ENCODE measurements around the gene CCNY.
"Not testable (repeated sequence)": the region's sequence is repeated elsewhere in the genome, so short reads cannot be mapped to it uniquely, and the experiment has no call there.

CCNY gene

DNA sequence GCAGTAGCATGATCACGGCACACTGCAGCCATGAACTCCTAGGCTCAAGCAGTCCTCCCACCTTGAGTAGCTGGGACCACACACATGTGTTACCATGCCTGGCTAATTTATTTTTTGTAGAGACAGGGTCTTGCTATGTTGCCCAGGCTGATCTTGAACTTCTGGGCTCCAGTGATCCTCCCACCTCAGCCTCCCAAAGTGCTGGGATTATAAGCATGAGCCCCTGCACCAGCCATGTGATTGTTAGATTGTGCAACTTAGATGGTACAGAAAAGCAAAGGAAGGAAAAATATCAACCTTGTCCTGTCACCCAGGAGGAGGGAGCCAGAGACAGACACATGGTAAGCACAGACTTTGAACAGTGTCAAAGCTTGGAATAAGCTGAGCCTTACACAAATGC is 73.5 kb downstream of the CCNY start:
- DNase-seq, result no peak

DNA sequence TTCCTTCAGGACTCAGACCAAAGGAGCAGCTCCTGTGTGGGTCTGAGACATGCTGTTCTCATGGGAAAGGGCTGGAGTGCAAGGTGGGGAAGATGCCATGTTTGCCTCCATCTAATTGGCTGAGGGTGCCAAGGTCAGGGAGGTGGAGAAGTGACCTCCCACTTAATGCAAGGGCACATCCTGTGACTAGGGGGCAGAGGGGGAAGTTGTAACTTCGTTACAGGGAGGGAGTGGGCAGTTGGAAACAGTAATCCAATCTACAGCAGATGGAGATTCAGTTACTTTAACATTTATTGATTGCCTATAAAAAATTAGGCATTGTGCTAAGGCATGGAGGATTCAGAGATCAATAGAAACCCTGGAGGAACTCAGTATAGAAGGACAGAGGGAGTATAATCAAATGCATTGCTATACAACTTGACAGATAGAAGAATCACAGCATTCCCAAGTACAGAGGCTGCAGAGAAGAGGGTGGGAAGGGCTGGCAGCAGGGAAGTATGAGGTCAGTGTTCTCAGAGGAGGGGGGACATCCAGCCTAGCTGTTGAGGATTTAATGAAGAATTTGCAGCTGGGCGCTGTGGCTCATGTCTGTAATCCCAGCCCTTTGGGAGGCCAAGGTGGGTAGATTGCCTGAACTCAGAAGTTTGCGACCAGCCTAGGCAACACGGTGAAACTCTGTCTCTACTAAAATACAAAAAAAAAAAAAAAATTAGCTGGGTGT is 75.9 kb downstream of the CCNY start:
- no peak for DNase-seq

DNA sequence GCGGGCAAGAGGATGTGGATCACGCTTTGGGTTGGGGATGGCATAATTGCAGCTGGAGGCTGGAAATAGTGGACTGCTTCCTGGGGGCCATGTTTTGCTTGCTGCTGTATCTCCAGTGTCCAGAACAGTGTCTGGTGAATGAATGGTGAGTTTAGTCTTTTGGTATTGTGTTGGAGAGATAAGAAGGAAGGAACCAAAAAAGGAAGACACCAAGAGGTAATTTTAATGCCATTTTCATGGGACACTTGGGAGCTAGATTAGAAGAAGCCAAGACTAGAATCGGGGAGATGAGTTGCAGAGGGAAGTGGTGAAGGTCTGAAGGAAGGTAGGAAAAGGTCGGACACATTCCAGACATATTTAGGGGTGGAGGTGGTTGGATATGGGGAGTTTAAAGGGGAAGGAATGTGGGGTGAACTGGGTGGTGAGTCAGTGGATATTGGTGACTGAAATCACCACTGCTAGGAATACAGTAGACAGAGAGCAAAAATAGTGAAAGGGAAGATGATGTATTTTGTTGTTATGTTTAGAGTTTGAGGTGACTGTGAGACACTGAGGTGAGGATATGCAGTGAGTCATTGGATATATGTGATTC is 76.7 kb downstream of the CCNY start:
- DNase-seq, result no peak

DNA sequence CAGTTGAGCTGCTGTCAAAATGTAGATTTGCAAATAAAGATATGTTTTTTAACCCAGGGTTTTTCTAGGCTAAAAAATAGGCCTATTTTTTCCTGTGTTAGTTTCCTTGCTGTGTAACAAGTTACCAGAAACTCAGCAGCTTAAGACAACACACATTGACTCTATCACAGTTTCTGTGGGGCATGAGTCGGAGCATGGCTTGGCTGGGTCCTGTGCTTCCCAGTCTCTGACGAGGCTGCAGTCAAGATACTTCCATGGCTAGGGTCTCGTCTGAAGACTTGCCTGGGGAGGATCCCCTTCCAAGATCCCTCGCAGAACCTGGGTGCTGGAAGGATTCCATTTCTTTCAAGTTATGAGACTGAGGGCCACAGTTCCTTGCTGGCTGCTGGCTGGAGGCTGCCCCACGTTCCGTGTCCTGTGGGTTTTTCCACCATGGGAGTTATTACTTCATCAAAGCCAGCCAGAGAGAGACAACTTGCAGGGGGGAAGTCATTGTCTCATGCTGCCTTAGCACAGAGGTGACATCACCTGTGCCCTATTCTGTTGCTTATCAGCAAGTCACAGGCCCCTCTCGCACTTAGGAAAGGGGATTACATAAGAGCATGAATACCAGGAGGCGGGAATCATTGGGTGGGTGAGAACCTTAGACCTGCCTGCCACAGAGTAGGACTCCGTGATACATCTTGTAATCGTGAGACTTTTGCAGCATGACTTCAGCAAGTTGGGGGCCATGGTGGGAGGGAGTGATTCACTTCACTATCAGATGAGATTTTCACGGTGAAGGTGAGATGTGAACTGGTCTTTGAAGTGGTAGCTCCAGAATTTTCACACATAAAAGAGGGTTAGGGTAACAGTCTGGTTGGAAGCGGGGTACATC is 77.9 kb downstream of the CCNY start:
- peak; percentile 19 for DNase-seq

GRCh38 chr10:35415505-35415904 is 79.2 kb downstream of the CCNY start:
- no peak for DNase-seq

GRCh38 chr10:35416619-35417312 is 80.5 kb downstream of the CCNY start:
- DNase-seq, result peak; percentile 96

GRCh38 chr10:35417313-35417625 is 81.0 kb downstream of the CCNY start:
- no peak for DNase-seq

DNA sequence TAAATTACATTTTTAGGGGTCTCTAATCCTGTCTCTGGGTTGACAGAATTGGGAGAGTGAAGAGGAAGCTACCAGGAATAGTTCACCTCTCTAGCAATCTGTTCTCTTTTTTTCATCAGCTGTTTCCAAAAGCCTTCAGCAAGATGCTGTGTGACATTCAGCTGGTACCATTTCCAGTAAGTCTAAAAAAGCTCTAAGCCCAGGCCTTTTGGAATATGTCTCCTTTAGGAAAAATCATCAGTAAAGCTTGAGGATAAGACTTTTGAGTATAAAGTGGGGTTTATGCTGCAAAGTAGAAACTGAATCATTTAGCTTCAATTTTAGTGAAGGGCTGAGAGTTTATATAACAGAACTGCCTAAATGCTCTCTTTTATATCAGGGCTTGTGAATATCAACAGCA is 81.5 kb downstream of the CCNY start:
- DNase-seq, result no peak

- DNase-seq, result not testable (repeated sequence)
Measured at GRCh38 chr10:35418580-35418979, 82.3 kb downstream of the CCNY start.

- DNase-seq, result no peak
Measured at GRCh38 chr10:35420044-35420443, 83.7 kb downstream of the CCNY start.

GRCh38 chr10:35420827-35421552 is 84.7 kb downstream of the CCNY start:
- DNase-seq, result no peak

GRCh38 chr10:35421553-35422178 is 85.4 kb downstream of the CCNY start:
- no peak for DNase-seq

- no peak for DNase-seq
Measured at GRCh38 chr10:35422228-35422627, 85.9 kb downstream of the CCNY start.

GRCh38 chr10:35423505-35424306 is 87.4 kb downstream of the CCNY start:
- no peak for DNase-seq

DNA sequence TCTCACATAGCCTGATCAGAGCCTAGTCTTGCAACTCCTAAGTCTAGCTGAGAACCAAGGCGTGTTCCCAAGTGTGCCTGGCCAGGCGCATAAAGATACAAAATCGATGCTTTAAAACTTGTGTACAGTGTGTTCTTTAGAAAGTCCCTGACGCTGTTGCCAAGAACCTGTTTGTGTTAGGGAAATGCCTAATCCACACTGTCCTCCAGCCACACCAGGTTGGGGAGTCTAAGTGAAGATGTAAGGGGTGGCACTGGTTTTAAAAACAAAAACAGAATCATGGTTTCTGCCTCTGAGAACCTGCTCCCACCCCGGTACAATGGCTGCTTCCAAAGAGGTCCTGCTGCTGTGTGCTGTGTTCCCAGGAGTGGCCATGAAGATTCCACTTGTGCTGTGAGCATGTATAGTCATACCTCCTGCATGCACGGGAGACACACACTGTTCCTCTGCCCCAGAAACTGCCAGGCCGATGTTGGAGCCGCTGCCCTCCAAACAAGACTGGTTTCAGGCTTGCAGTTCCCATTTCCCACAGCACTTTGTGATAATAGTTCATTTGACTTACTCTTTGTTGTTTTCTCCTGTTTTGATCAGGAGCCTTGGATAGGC is 88.5 kb downstream of the CCNY start:
- no peak for DNase-seq

DNA sequence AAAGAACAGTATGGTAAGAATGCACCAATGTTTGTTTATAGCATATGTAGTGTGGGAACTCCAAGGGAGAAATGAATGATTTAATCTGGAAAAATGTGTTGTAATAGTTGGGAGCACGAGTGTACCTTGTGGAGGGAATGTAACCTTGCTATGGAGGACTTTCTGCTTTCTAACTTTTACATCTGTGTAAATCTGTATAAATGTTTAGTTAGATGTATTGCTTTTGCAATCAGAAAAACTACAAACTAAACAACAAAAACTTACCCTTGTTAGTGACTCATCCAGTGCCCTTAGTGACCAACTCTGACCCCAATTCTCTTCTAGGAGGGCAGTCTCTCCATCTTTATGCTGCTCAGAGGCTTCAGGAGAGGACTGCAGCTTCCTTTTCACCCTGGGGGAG is 89.3 kb downstream of the CCNY start:
- no peak for DNase-seq

DNA sequence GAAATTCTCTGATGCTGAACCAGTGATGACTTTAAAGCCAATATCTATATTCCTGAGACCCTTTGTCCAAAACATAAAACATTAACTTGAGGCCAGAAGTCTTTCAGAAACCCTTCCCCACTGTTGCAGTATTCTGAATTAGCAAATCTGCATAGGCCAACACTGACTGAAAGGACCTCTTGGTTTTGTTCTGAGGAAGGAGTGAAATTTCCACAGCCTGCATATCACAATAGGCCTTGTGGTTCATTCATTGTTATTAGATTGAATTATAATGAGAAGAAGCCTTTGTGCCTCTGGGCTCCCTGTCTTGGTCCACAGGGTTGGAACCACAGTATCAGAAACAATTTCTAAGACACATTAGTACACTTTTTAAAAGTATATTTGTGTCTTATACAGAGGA is 90.3 kb downstream of the CCNY start:
- DNase-seq, result no peak

- DNase-seq, result no peak
Measured at GRCh38 chr10:35427543-35427942, 91.2 kb downstream of the CCNY start.

- DNase-seq, result no peak
Measured at GRCh38 chr10:35428521-35428920, 92.2 kb downstream of the CCNY start.

- DNase-seq, result no peak
Measured at GRCh38 chr10:35432781-35433338, 96.6 kb downstream of the CCNY start.

Data from NCI-H146 (cell line).